ENCODE measurements around the gene SEMA4G. TPM values are rescaled to one million over a fixed set of nuclear protein-coding genes. Genes with fewer than 3 reads are reported as not detected.

Gene SEMA4G
- total RNA-seq, 1 experiment from 2014 or later = 4.7 TPM

- Histone ChIP-seq H3K4me3 (ENCODE audit: low read depth in 2 of 2, low read length in 2 of 2) (peak overlapping the region; percentile 74 to 87), H3K9me3 (ENCODE audit: control insufficient read depth, insufficient read depth, low read depth, low read length) (no peaks in the 10 kb centered on the region), H3K36me3 (ENCODE audit: control insufficient read depth, insufficient read depth, low read length) (peaks cover 8% of the 10 kb centered on the region; the same call in 1 of the 2 replicates), H3K4me1 (ENCODE audit: control insufficient read depth, insufficient read depth, low read length) (peaks cover 40% of the 10 kb centered on the region), H3K27me3 (ENCODE audit: control insufficient read depth, insufficient read depth, low read length) (no peaks in the 10 kb centered on the region), H3K27ac (ENCODE audit: low read length) (peak overlapping the region; percentile 96)
- POLR2A ChIA-PET = interaction anchor here (0.6 to 1.1 kb wide), 4 partner anchors 16 to 255 kb away, joined by 3 to 14 read pairs (median 6); no protein-coding TSS in a partner anchor
- DNase-seq (ENCODE audit: low read depth, low spot score) = no peak
- in situ Hi-C loops (cut with HindIII; ENCODE audit: low pct_unique_long_range_greater_than_20kb, low sequenced_read_pairs) = no loop called here
- ATAC-seq = peak; percentile 49
- intact Hi-C loops (cut with micrococcal nuclease; ENCODE audit: unreplicated experiment) = no loop called here
- CTCF ChIA-PET = interaction anchor here (0.6 to 1.2 kb wide), 10 partner anchors 8 to 786 kb away, joined by 3 to 14 read pairs (median 4); no protein-coding TSS in a partner anchor
- TF ChIP-seq TCF7L2 (IDR thresholded peaks at IDR 0.05; ENCODE audit: low read depth, low read length) (no peak), POLR2AphosphoS5 (IDR thresholded peaks at IDR 0.05; ENCODE audit: low read depth, low read length) (no peak), SIN3A (IDR thresholded peaks at IDR 0.05; ENCODE audit: borderline replicate concordance, insufficient read depth, low read depth, low read length) (no peak), REST (IDR thresholded peaks at IDR 0.05; ENCODE audit: insufficient read depth in 1 of 2, low read depth in 2 of 2, low read length in 1 of 2) (no peak), CTCF (IDR thresholded peaks at IDR 0.05) (no peak)
- BruUV-seq (replicated peaks) = no TSS peak
These were observed 29.1 kb downstream of the SEMA4G start for GRCh38 chr10:100998183-100998990.

- in situ Hi-C loops (cut with HindIII; ENCODE audit: low pct_unique_long_range_greater_than_20kb, low sequenced_read_pairs) = no loop called here
- ChIA-PET POLR2A (interaction anchor here (0.8 kb wide), 1 partner anchor 15 kb away, joined by 3 read pairs; no protein-coding TSS in a partner anchor), CTCF (interaction anchor here (0.5 to 1.4 kb wide), 9 partner anchors 12 to 787 kb away, joined by 4 to 14 read pairs (median 5); no protein-coding TSS in a partner anchor)
- no peak for DNase-seq (ENCODE audit: low read depth, low spot score)
- H3K4me1 ChIP-seq (ENCODE audit: control insufficient read depth, insufficient read depth, low read length) = peaks cover 37% of the 10 kb centered on the region
- H3K27ac ChIP-seq (ENCODE audit: low read length) = peak overlapping the region; percentile 96
- TF ChIP-seq CTCF (IDR thresholded peaks at IDR 0.05) = peak; percentile 99
- peak; percentile 64; the same call in 1 of the 2 replicates for TF ChIP-seq POLR2AphosphoS5 (IDR thresholded peaks at IDR 0.05; ENCODE audit: low read depth, low read length)
- no peak for TF ChIP-seq TCF7L2 (IDR thresholded peaks at IDR 0.05; ENCODE audit: low read depth, low read length)
- TF ChIP-seq REST (IDR thresholded peaks at IDR 0.05; ENCODE audit: insufficient read depth in 1 of 2, low read depth in 2 of 2, low read length in 1 of 2) = no peak
- TF ChIP-seq SIN3A (IDR thresholded peaks at IDR 0.05; ENCODE audit: borderline replicate concordance, insufficient read depth, low read depth, low read length) = peak; percentile 85; the same call in 1 of the 2 replicates
- intact Hi-C loops (cut with micrococcal nuclease; ENCODE audit: unreplicated experiment) = no loop called here
- H3K27me3 ChIP-seq (ENCODE audit: control insufficient read depth, insufficient read depth, low read length) = no peaks in the 10 kb centered on the region
- ATAC-seq = peak; percentile 54
- no peaks in the 10 kb centered on the region for H3K9me3 ChIP-seq (ENCODE audit: control insufficient read depth, insufficient read depth, low read depth, low read length)
- H3K4me3 ChIP-seq (ENCODE audit: low read depth in 2 of 2, low read length in 2 of 2) = peak overlapping the region; percentile 74 to 87
- peaks cover 11% of the 10 kb centered on the region; the same call in 1 of the 2 replicates for H3K36me3 ChIP-seq (ENCODE audit: control insufficient read depth, insufficient read depth, low read length)
- BruUV-seq (replicated peaks) = no TSS peak
These were observed 29.9 kb downstream of the SEMA4G start for GRCh38 chr10:100998991-100999741.
